NK-92 (cell line): ENCODE measurements around the gene BMPR1A.

ENCODE experiments used
- DNase-seq: peaks from one replicate; lab custom pipeline; 2025; ENCODE audit not compliant: unreplicated experiment; lab: John Stamatoyannopoulos, UW

BMPR1A gene

DNA sequence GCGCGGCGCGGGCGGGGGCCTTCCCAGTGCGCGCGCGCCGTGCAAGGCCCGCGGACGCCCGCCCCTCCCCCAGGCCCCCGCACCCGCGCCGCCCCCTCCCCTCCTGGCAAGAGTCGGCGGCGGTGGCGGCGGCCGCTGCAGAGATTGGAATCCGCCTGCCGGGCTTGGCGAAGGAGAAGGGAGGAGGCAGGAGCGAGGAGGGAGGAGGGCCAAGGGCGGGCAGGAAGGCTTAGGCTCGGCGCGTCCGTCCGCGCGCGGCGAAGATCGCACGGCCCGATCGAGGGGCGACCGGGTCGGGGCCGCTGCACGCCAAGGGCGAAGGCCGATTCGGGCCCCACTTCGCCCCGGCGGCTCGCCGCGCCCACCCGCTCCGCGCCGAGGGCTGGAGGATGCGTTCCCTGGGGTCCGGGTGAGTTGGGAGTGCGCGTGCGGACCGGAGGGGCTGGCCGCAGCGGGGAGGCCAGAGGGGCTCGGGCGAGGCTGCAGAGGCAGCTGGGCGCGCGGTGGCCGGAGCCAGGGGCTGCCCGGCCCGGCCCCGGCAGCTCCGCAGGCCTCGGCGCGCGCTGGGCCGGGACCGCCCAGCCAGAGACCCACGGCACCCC is at the start of gene BMPR1A:
Gene BMPR1A (plus strand): TSS at position 109 of the 602 bp plus-strand sequence. CDS start 119,400 bp downstream, outside the sequence.
- no peak for DNase-seq

- DNase-seq = no peak
These were observed 49.4 kb upstream of the BMPR1A start for GRCh38 chr10:86706977-86707376.

GRCh38 chr10:86707505-86707904 is 48.9 kb upstream of the BMPR1A start:
- DNase-seq = no peak

GRCh38 chr10:86708068-86708782 is 48.2 kb upstream of the BMPR1A start:
- DNase-seq = no peak

DNA sequence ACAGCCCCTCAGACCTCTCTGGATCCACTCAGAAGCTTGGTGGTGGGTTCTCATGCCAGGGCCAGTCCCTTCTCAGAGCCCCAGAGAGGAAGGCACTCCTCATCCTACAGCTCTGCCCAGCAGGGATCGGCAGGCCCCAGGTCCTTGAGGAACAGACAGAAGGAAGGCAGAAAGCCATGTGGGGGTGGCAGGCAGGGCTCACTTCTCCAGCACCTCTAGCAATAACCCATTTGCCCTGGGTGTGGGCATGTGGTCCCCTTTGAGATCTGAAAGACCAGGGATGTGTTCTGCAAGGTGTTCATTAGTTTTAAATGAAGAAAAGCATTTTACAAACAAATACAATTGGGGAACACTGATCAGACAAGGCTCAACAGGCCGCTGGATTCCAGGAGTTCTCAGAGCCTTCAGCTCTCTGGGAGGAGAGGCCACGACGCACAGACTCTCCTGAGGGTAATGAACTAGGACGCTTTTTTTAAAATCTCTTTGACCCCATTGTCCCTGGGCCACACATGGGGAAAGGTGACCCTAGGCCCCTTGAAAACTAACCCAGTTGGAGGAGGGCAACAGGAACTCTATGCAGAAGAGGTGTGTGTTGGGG is 47.5 kb upstream of the BMPR1A start:
- no peak for DNase-seq

DNA sequence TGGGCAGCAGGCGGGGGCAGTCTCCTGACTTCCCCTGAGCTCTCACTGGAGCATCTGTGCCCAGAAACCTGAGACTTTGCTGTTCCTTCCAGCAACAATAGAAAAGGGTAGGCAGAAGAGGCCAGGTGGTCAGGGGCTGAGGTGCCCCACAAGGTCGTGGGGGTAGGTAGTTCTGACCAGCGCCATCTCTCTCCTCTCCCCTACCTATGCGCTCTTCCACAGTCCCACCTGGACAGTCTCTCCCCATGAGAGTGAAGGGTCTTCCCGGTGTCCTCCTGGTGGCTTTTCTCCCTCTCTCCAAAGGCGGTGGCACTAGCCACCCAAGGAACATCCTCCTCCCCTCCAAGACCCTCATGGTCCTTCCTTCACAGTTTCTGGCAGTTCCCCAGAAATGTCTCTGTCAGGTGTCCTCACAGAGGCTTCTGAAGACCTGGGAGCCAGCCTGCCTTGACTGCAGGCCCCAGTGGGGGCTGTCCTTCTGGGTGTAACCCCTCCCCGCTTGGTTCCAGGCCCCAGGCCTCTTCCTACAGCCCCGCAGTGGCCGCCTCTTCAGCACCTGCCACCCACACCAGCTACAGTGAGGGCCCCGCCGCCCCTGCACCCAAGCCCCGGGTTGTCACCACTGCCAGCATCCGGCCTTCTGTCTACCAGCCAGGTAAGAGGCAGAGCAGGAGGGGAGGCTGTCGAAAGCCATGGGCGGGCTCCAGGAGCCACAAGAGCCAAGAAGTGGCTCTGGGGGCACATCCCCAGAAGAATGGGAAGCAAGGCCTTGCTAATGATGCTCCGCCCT is 46.8 kb upstream of the BMPR1A start:
- no peak for DNase-seq

DNA sequence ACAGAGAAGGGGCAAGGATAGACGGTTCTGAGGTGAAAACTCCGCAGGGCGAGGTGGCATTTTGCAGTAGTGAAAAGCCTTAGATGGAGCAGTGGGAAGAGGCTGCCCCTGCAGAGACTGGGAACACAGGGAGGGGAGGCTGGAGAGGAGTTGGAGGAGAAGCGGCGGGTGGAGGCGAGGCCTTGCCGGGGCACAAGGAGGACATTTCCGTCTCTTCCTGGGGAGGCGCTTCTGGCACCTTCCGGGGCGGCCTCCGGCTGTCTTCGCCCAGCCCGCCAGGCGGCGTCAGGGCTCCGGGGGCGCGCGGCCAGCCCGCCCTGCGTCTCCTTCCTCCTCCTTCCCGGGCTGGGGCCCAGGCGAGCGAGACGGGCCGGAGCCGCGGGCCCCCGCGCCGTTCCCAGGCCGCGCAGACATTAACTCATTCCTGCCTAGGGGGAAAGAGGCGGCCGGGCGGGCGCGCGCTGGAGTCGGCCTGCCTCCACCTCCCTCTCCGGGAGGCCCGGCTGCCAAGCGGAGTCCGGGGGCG is 45.4 kb upstream of the BMPR1A start:
- DNase-seq = no peak

DNA sequence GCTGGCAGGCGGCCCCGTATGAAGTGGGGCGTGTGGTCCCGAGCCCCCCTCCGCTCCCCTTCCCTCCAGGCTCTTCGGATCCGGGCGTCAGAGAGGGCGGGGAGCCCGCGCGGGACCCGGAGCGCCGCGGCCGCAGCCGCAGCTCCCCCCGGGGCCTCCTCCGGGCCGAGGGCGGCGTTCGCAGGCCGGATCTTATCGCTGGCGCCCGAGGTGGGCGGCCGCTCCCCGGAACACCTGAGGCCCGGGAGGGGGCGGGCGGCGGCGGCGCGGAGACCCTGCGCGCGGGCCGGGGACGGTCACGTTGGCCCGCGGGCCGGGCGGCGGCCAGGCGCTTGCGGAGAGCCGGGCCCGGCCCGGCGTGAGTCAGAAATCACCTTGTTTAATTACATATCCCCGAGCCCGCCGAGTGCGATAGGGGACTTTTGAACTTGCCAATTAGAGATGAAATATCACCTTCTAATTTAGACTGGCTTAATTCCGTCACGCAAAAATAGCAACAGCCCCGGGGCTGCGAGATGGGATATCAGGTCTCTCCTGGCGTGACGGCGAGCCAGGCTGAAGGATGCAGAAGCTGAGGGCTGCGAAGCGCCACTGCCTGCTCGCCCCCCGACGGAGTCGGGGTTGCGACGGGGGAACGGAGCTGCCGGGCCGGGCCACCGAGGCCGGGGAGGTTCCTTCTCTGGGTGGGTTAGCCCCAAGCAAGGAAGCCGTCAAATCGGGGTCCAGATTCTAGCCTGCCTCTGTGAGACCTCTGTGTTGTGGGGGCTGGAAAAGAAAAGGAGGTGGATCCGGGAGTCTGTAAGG is 44.7 kb upstream of the BMPR1A start:
- DNase-seq = no peak

DNA sequence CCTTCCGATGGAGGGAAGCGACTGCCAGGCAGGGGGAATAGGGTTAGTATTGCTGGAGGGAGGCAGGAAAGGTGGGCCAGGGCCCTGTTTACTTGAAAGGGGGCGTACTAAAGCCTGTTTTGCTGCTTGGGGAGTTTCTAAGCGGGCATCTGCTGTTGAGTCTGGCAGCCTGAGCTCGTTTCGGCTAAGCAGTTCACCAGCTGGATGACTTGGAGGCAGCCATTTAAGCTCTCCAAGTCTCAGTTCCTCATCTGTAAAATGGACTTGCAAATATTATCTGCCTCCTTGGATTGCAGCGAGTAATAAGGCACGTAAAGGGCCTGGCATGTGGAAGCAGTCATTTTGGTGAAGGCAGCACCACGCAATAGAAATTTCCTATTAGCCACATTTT is 44.1 kb upstream of the BMPR1A start:
- DNase-seq = no peak

GRCh38 chr10:86715156-86715795 is 41.1 kb upstream of the BMPR1A start:
- no peak for DNase-seq

DNA sequence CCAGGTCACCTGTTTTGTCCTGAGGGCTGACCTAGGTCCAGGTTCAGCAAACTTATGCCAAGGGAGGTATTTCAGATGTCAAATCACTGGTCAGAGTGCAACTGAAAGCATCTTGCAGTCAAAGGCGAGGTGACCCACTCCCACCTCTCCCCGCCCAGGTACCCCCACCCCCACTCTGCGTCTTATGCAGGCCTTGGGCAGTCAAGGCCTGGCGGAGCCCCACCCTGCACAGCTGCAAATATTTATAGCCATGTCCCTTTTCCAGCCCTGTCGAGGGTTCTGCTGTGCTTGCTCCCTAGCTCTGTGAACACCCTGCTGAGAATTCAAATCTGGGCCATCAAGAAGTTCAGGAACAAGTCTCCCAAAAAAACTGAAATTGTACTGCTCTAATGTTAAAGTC is 40.6 kb upstream of the BMPR1A start:
- DNase-seq = no peak

- no peak for DNase-seq
These were observed 40.0 kb upstream of the BMPR1A start for GRCh38 chr10:86716466-86716865.

- no peak for DNase-seq
These were observed 37.9 kb upstream of the BMPR1A start for GRCh38 chr10:86718556-86718955.

- DNase-seq = no peak
These were observed 35.2 kb upstream of the BMPR1A start for GRCh38 chr10:86721232-86721631.

DNA sequence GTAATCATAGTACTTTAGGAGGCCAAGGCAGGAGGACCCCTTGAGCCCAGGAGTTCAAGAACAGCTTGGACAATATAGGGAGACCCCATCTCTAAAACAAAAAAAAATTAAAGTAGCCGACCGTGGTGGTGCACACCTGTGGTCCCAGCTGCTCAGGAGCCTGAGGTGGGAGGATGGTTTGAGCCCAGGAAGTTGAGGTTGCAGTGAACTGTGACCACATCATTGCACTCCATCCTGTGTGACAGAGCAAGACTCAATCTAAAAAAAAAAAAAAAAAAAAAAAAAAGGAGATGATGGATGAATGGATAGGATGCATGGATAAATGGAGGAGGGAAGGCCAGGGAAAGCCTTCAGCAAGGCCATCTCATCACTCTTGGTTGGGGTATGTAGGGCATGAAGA is 33.4 kb upstream of the BMPR1A start:
- DNase-seq = no peak

DNA sequence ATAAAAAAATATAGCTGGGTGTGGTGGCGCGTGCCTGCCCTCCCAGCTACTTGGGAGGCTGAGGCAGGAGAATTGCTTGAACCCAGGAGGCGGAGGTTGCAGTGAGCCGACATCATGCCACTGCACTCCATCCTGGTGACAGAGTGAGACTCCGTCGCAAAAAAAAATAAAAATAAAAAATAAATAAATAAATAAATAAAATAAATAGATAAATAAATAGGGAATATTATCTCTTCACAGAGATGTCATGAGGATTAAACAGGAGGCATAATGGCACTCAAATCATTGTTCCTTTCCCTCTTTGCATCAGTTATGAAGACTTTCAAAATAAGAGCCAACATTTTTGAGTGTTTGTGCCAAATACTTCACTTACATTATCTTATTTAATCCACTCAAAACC is 32.0 kb upstream of the BMPR1A start:
- no peak for DNase-seq

- DNase-seq = no peak
These were observed 30.3 kb upstream of the BMPR1A start for GRCh38 chr10:86725980-86726676.

DNA sequence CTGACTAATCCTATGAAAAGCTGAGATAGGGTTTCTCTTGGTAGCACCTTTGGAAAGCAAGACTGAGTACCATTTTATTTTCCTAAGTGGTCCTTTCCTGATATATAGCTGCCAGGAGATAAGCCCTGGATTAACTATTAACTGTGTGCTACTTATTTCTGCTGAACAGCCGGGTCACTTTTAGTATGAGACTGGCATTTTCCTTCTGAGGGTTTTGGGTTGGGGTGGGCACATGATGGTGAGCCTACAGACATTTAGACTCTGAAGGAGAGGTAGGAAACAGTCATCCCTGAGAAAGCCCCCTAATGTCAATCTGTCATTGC is 29.8 kb upstream of the BMPR1A start:
- no peak for DNase-seq

DNA sequence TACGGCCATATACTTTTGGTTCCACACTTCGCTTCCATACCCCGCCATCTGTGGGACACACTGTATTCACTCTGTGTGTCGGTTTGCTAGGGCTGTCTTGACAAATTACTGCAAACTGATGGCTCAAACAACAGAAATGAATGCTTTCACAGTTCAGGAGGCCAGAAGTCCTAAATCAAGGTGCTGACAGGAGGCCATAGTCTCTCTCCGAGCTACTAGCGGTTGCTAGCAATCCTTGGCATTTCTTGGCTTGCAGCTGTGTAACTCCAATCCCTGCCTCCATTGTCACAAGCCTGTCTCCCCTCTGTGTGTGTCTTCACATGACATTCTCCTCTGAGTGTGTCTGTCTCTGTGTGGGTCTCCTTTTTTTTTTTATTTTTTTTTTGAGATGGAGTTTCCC is 28.9 kb upstream of the BMPR1A start:
- DNase-seq = no peak

GRCh38 chr10:86728056-86728455 is 28.4 kb upstream of the BMPR1A start:
- DNase-seq = no peak
